Fibroblast of peridontal ligament (primary cell): ENCODE data around the gene ITPRID2.
A peak's percentile ranks its signal among the peaks of the same experiment; 100 is the strongest.
"Not testable (repeated sequence)": the region's sequence is repeated elsewhere in the genome, so short reads cannot be mapped to it uniquely, and the experiment has no call there.

Experiments used
- DNase-seq: peaks from one replicate; pipeline ENCODE4 v3.0.0-alpha.2; 2010; ENCODE audit errors: extremely low read depth

ITPRID2 gene

GRCh38 chr2:181916726-181917718 is 25.5 kb downstream of the ITPRID2 start:
- peak; percentile 56 for DNase-seq

GRCh38 chr2:181918188-181918587 is 26.7 kb downstream of the ITPRID2 start:
- no peak for DNase-seq

GRCh38 chr2:181923121-181923520 is 31.6 kb downstream of the ITPRID2 start:
- no peak for DNase-seq

GRCh38 chr2:181924336-181924735 is 32.8 kb downstream of the ITPRID2 start:
- no peak for DNase-seq

- no peak for DNase-seq
Measured at GRCh38 chr2:181934694-181935093, 43.2 kb downstream of the ITPRID2 start.

- peak; percentile 41 for DNase-seq
Measured at GRCh38 chr2:181937473-181937872, 45.9 kb downstream of the ITPRID2 start.

GRCh38 chr2:181943411-181944124 is 52.0 kb downstream of the ITPRID2 start:
- no peak for DNase-seq

GRCh38 chr2:181944164-181944913 is 52.8 kb downstream of the ITPRID2 start:
- DNase-seq: no peak

GRCh38 chr2:181944914-181945291 is 53.4 kb downstream of the ITPRID2 start:
- DNase-seq: no peak

- no peak for DNase-seq
Measured at GRCh38 chr2:181946444-181947127, 55.1 kb downstream of the ITPRID2 start.

- no peak for DNase-seq
Measured at GRCh38 chr2:181947273-181947672, 55.7 kb downstream of the ITPRID2 start.

- DNase-seq: no peak
Measured at GRCh38 chr2:181948227-181948626, 56.7 kb downstream of the ITPRID2 start.

GRCh38 chr2:181949047-181949446 is 57.5 kb downstream of the ITPRID2 start:
- peak; percentile 57 for DNase-seq

- DNase-seq: peak; percentile 39
Measured at GRCh38 chr2:181952404-181953226, 61.1 kb downstream of the ITPRID2 start.

- DNase-seq: peak; percentile 70
Measured at GRCh38 chr2:181953881-181954537, 62.5 kb downstream of the ITPRID2 start.

- no peak for DNase-seq
Measured at GRCh38 chr2:181954538-181954883, 63.0 kb downstream of the ITPRID2 start.

GRCh38 chr2:181955010-181955409 is 63.5 kb downstream of the ITPRID2 start:
- peak; percentile 87 for DNase-seq

GRCh38 chr2:181955866-181956265 is 64.3 kb downstream of the ITPRID2 start:
- DNase-seq: not testable (repeated sequence)

GRCh38 chr2:181957668-181958067 is 66.1 kb downstream of the ITPRID2 start:
- no peak for DNase-seq

- DNase-seq: no peak
Measured at GRCh38 chr2:181958726-181959125, 67.2 kb downstream of the ITPRID2 start.
